ENCODE data around the gene ZNF564. TPM values are rescaled to one million over a fixed set of nuclear protein-coding genes. Genes with fewer than 3 reads are reported as not detected.

ZNF564 gene
- total RNA-seq, 3 donors from 2014 or later: 13.9 to 22.5 (median 21.2) TPM

- peak; percentile 100 for ATAC-seq
- no peak for TF ChIP-seq CTCF (IDR thresholded peaks at IDR 0.05)
- intact Hi-C loops (cut with DNase I, micrococcal nuclease): no loop called here
- H3K36me3 ChIP-seq (ENCODE audit: low read depth): no peaks in the 10 kb centered on the region
- peak within 1 kb of the TSS; percentile 92 for H3K4me3 ChIP-seq
- peak; percentile 91 to 96 (median 95) for DNase-seq
- H3K9me3 ChIP-seq: no peaks in the 10 kb centered on the region
- H3K4me1 ChIP-seq (ENCODE audit: low read depth): peaks cover 3% of the 10 kb centered on the region
Observed at GRCh38 chr19:12484371-12485051, 66.8 kb downstream of the ZNF564 start, which contains the start of gene ZNF709. Gene ZNF709 (minus strand): TSS chr19:12484816. CDS start chr19:12484657, 159 bp downstream.

GRCh38 chr19:12484011-12484370 lies 67.3 kb downstream of the ZNF564 start:
- Histone ChIP-seq H3K9me3 (no peaks in the 10 kb centered on the region), H3K36me3 (ENCODE audit: low read depth) (no peaks in the 10 kb centered on the region), H3K4me1 (ENCODE audit: low read depth) (peaks cover 5% of the 10 kb centered on the region), H3K4me3 (peak overlapping the region; percentile 92)
- ATAC-seq (no peak), DNase-seq (no peak)
- TF ChIP-seq CTCF (IDR thresholded peaks at IDR 0.05): no peak
- intact Hi-C loops (cut with DNase I, micrococcal nuclease): no loop called here

- DNase-seq: no peak
- H3K36me3 ChIP-seq (ENCODE audit: low read depth): no peaks in the 10 kb centered on the region
- intact Hi-C loops (cut with DNase I, micrococcal nuclease): no loop called here
- no peak for ATAC-seq
- H3K9me3 ChIP-seq: no peaks in the 10 kb centered on the region
- no peak for TF ChIP-seq CTCF (IDR thresholded peaks at IDR 0.05)
- H3K4me3 ChIP-seq: no peak overlapping the region
- peaks cover 13% of the 10 kb centered on the region for H3K4me1 ChIP-seq (ENCODE audit: low read depth)
Observed at GRCh38 chr19:12482509-12482886, 68.8 kb downstream of the ZNF564 start.

GRCh38 chr19:12481781-12482508 lies 69.3 kb downstream of the ZNF564 start:
- Histone ChIP-seq H3K36me3 (ENCODE audit: low read depth) (no peaks in the 10 kb centered on the region), H3K4me1 (ENCODE audit: low read depth) (peaks cover 13% of the 10 kb centered on the region), H3K4me3 (no peak overlapping the region), H3K9me3 (no peaks in the 10 kb centered on the region)
- intact Hi-C loops (cut with DNase I, micrococcal nuclease): no loop called here
- no peak for DNase-seq
- ATAC-seq: no peak
- no peak for TF ChIP-seq CTCF (IDR thresholded peaks at IDR 0.05)

GRCh38 chr19:12478234-12478941 lies 72.9 kb downstream of the ZNF564 start:
- DNase-seq (peak in 2 of 3 donors; percentile 36 to 56), ATAC-seq (peak; percentile 93)
- peaks cover 10% of the 10 kb centered on the region for H3K4me1 ChIP-seq (ENCODE audit: low read depth)
- no peaks in the 10 kb centered on the region for H3K9me3 ChIP-seq
- H3K4me3 ChIP-seq: no peak overlapping the region
- intact Hi-C loops (cut with DNase I, micrococcal nuclease): no loop called here
- no peaks in the 10 kb centered on the region for H3K36me3 ChIP-seq (ENCODE audit: low read depth)
- TF ChIP-seq CTCF (IDR thresholded peaks at IDR 0.05): no peak

Other genes starting within 250 kb of the ZNF564 start
- 1 to 10 TPM; 2.7 to 4.1 (median 4.0) TPM for gene ZNF563, start 217.8 kb downstream of the ZNF564 start, total RNA-seq
- 1 to 10 TPM; 2.2 to 3.9 (median 2.5) TPM for gene ZNF442, start 185.8 kb downstream of the ZNF564 start, total RNA-seq
- gene ZNF799, start 150.2 kb downstream of the ZNF564 start, total RNA-seq: 1 to 10 TPM; 6.0 to 7.4 (median 7.3) TPM
- gene ZNF443, start 110.5 kb downstream of the ZNF564 start, total RNA-seq: 1 to 10 TPM; 5.8 to 7.7 (median 7.3) TPM
- gene ZNF709, start 66.7 kb downstream of the ZNF564 start, total RNA-seq: 1 to 10 TPM; 1.2 to 3.3 (median 1.8) TPM
- gene ZNF490, start 59.3 kb upstream of the ZNF564 start, total RNA-seq: 10 to 100 TPM in 1 of 3 donors, 1 to 10 TPM in 2; 8.6 to 11.3 (median 8.8) TPM
- 10 to 100 TPM; 22.5 to 29.7 (median 26.9) TPM for gene ZNF791, start 59.4 kb upstream of the ZNF564 start, total RNA-seq
- gene MAN2B1, start 115.3 kb upstream of the ZNF564 start, total RNA-seq: 100 to 1,000 TPM in 1 of 3 donors, 10 to 100 TPM in 2; 92.7 to 104 (median 96.6) TPM
- 10 to 100 TPM in 1 of 3 donors, 1 to 10 TPM in 2; 6.4 to 13.4 (median 7.4) TPM for gene WDR83, start 115.3 kb upstream of the ZNF564 start, total RNA-seq
- gene DHPS, start 130.4 kb upstream of the ZNF564 start, total RNA-seq: 10 to 100 TPM; 71.4 to 91.4 (median 88.9) TPM
- gene GNG14, start 136.5 kb upstream of the ZNF564 start, total RNA-seq: not detected
- 1 to 10 TPM; 6.0 to 8.9 (median 7.8) TPM for gene FBXW9, start 145.1 kb upstream of the ZNF564 start, total RNA-seq
- 10 to 100 TPM; 48.9 to 73.3 (median 66.9) TPM for gene TNPO2, start 172.4 kb upstream of the ZNF564 start, total RNA-seq
- gene TRIR, start 183.2 kb upstream of the ZNF564 start, total RNA-seq: 100 to 1,000 TPM; 122 to 164 (median 146) TPM
- gene GET3, start 186.0 kb upstream of the ZNF564 start, total RNA-seq: 10 to 100 TPM; 44.8 to 70.5 (median 50.0) TPM
- gene BEST2, start 200.3 kb upstream of the ZNF564 start, total RNA-seq: 100 to 1,000 TPM in 1 of 3 donors, 10 to 100 TPM in 2; 29.0 to 167 (median 32.2) TPM
- 10 to 100 TPM; 52.2 to 91.9 (median 69.0) TPM for gene HOOK2, start 224.1 kb upstream of the ZNF564 start, total RNA-seq
- 100 to 1,000 TPM; 170 to 191 (median 191) TPM for gene JUNB, start 240.0 kb upstream of the ZNF564 start, total RNA-seq